Hepatocyte (in vitro differentiated cells): Measurements from ENCODE around the gene LAT. TPM values are rescaled to one million over a fixed set of nuclear protein-coding genes. Genes with fewer than 3 reads are reported as not detected.
A peak's percentile ranks its signal among the peaks of the same experiment; 100 is the strongest.

Experiments used
- DNase-seq: peaks from one replicate; pipeline ENCODE4 v3.0.0-alpha.2; 2016; ENCODE audit warnings: low spot score
- H2AFZ ChIP-seq: fragments of 200-600 bp; sonication (generic); 2 replicates; pipeline ENCODE4 v1.6.0; 2016; ENCODE audit warnings: antibody characterized with exemption, mild to moderate bottlenecking
- H3K27ac ChIP-seq: fragments of 200-600 bp; sonication (generic); 2 replicates; pipeline ENCODE4 v1.5.1; 2016; ENCODE audit warnings: mild to moderate bottlenecking
- H3K27me3 ChIP-seq: fragments of 200-600 bp; sonication (generic); 2 replicates; pipeline ENCODE4 v1.6.1; 2016
- H3K36me3 ChIP-seq: fragments of 200-600 bp; sonication (generic); replicated peaks from 2 replicates; pipeline ENCODE4 v1.5.1; 2016; ENCODE audit warnings: low read depth; ENCODE audit not compliant: insufficient read depth
- H3K4me1 ChIP-seq: fragments of 200-600 bp; sonication (generic); 2 replicates; pipeline ENCODE4 v1.5.1; 2016; ENCODE audit warnings: mild to moderate bottlenecking, moderate library complexity; ENCODE audit not compliant: insufficient read depth
- H3K4me2 ChIP-seq: fragments of 200-600 bp; sonication (generic); 2 replicates; pipeline ENCODE4 v1.6.0; 2016
- H3K4me3 ChIP-seq: fragments of 200-600 bp; sonication (generic); 2 replicates; pipeline ENCODE4 v1.5.1; 2016; ENCODE audit warnings: mild to moderate bottlenecking
- H3K79me2 ChIP-seq: fragments of 200-600 bp; sonication (generic); 2 replicates; pipeline ENCODE4 v1.6.0; 2017; ENCODE audit warnings: mild to moderate bottlenecking
- H3K9me2 ChIP-seq: fragments of 200-600 bp; sonication (generic); replicated peaks from 2 replicates; pipeline ENCODE4 v1.6.0; 2017; ENCODE audit warnings: mild to moderate bottlenecking; ENCODE audit not compliant: insufficient read depth
- H3K9me3 ChIP-seq: fragments of 200-600 bp; sonication (generic); 2 replicates; pipeline ENCODE4 v1.5.1; 2016; ENCODE audit warnings: low read depth, mild to moderate bottlenecking
- H4K20me1 ChIP-seq: fragments of 200-600 bp; sonication (generic); 2 replicates; pipeline ENCODE4 v1.6.0; 2016; ENCODE audit warnings: mild to moderate bottlenecking; ENCODE audit not compliant: insufficient read depth, poor library complexity, severe bottlenecking
- CTCF ChIP-seq: fragments of 200-600 bp; sonication (generic); IDR thresholded peaks from 2 replicates; pipeline ENCODE4 v1.5.1; 2016; ENCODE audit warnings: antibody characterized with exemption, mild to moderate bottlenecking; ENCODE audit not compliant: poor library complexity
- EZH2 ChIP-seq: fragments of 200-600 bp; sonication (generic); IDR thresholded peaks from 2 replicates; pipeline ENCODE4 v1.6.1; 2016; ENCODE audit warnings: antibody characterized with exemption, mild to moderate bottlenecking, borderline replicate concordance
- EZH2phosphoT487 ChIP-seq: fragments of 200-600 bp; sonication (generic); IDR thresholded peaks from one replicate; pipeline ENCODE4 v1.6.1; 2018; ENCODE audit warnings: antibody characterized with exemption, mild to moderate bottlenecking, low read depth, moderate library complexity; ENCODE audit not compliant: unreplicated experiment, severe bottlenecking
- WGBS: methylation state at CpG from one replicate; pipeline ENCODE4 v1.1.6; 2016; ENCODE audit warnings: low lambda C conversion rate; ENCODE audit errors: missing lambda C conversion rate; 5-methylcytosine and 5-hydroxymethylcytosine counted together
- polyA plus RNA-seq: library from polyadenylated mRNA; unstranded; fragments of >200 nt; fragmentation: Nextera tagmentation; extraction: Ambion mirVana; gene quantifications from 2 replicates; pipeline ENCODE4 v1.2.1, GENCODE V29; 2016
- total RNA-seq: library from RNA; depleted of rRNA; stranded (reverse); fragments of >200 nt; gene quantifications from 2 replicates; pipeline ENCODE4 v1.2.3, GENCODE V29; 2014

LAT gene, protein sequence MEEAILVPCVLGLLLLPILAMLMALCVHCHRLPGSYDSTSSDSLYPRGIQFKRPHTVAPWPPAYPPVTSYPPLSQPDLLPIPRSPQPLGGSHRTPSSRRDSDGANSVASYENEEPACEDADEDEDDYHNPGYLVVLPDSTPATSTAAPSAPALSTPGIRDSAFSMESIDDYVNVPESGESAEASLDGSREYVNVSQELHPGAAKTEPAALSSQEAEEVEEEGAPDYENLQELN
- total RNA-seq (1.00 and 3.9 TPM in 2 replicates), polyA plus RNA-seq (2.4 and 6.9 TPM in 2 replicates)

- DNase-seq = no peak
- Histone ChIP-seq H4K20me1 (no peaks in the 10 kb centered on the region), H3K79me2 (no peaks in the 10 kb centered on the region), H2AFZ (no peak within 1 kb of the TSS), H3K27ac (no peak within 1 kb of the TSS), H3K4me1 (no peaks in the 10 kb centered on the region), H3K9me3 (no peaks in the 10 kb centered on the region), H3K4me2 (no peak within 1 kb of the TSS), H3K4me3 (no peak within 1 kb of the TSS), H3K36me3 (no peaks in the 10 kb centered on the region), H3K27me3 (no peaks in the 10 kb centered on the region), H3K9me2 (no peaks in the 10 kb centered on the region)
- TF ChIP-seq EZH2 (no peak), EZH2phosphoT487 (no peak), CTCF (no peak)
- WGBS = 93% methylated on average over 18 of the region's 24 CpGs
Observed at GRCh38 chr16:28984619-28985135, at the start of gene LAT. LAT (plus strand) TSS chr16:28985052; CDS start chr16:28985418, 366 bp downstream.

DNA sequence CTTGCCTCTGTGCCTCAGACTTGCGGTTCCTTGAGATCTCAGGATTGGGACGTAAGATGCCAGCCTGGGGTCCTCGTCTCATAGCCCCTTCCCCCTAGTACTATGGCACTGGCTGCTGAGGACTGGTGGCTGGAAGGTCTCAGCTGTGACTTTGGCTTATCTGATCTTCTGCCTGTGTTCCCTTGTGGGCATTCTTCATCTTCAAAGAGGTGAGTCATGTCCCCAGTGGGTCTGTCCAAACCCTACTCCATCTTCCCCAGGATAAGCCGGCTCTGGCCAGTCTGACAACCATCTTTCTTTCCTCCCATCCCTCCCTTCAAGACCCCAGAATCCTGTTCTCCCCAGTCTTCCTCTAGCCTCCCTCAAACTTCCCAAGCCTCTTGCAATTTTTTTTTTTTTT, 49.5 kb upstream of the LAT start:
- H3K4me3 ChIP-seq = no peak overlapping the region
- H3K4me1 ChIP-seq = no peaks in the 10 kb centered on the region
- H3K79me2 ChIP-seq = no peaks in the 10 kb centered on the region
- H3K27me3 ChIP-seq = no peaks in the 10 kb centered on the region
- H2AFZ ChIP-seq = no peak overlapping the region
- no peak overlapping the region for H3K4me2 ChIP-seq
- H3K36me3 ChIP-seq = no peaks in the 10 kb centered on the region
- H4K20me1 ChIP-seq = no peaks in the 10 kb centered on the region
- no peaks in the 10 kb centered on the region for H3K9me2 ChIP-seq
- no peak for DNase-seq
- 92% methylated on average over 4 of the region's 4 CpGs for WGBS
- no peak for TF ChIP-seq EZH2
- H3K9me3 ChIP-seq = no peaks in the 10 kb centered on the region
- no peak overlapping the region for H3K27ac ChIP-seq

GRCh38 chr16:28935924-28936783, 48.7 kb upstream of the LAT start:
- Histone ChIP-seq H3K9me2 (no peaks in the 10 kb centered on the region), H3K9me3 (no peaks in the 10 kb centered on the region), H3K27ac (no peak overlapping the region), H2AFZ (no peak overlapping the region), H3K27me3 (no peaks in the 10 kb centered on the region), H3K4me1 (no peaks in the 10 kb centered on the region), H3K36me3 (no peaks in the 10 kb centered on the region), H3K4me3 (no peak overlapping the region), H3K4me2 (no peak overlapping the region), H4K20me1 (no peaks in the 10 kb centered on the region), H3K79me2 (no peaks in the 10 kb centered on the region)
- 68% methylated on average over 32 of the region's 36 CpGs for WGBS
- TF ChIP-seq EZH2 = no peak
- TF ChIP-seq CTCF = no peak
- no peak for TF ChIP-seq EZH2phosphoT487
- DNase-seq = peak; percentile 55

- H3K79me2 ChIP-seq = no peaks in the 10 kb centered on the region
- no peak overlapping the region for H2AFZ ChIP-seq
- DNase-seq = no peak
- H4K20me1 ChIP-seq = no peaks in the 10 kb centered on the region
- no peaks in the 10 kb centered on the region for H3K9me3 ChIP-seq
- no peaks in the 10 kb centered on the region for H3K36me3 ChIP-seq
- H3K27ac ChIP-seq = no peak overlapping the region
- H3K27me3 ChIP-seq = no peaks in the 10 kb centered on the region
- no peak overlapping the region for H3K4me3 ChIP-seq
- WGBS = 94% methylated on average over 25 of the region's 26 CpGs
- no peak for TF ChIP-seq EZH2
- TF ChIP-seq EZH2phosphoT487 = no peak
- no peak for TF ChIP-seq CTCF
- no peaks in the 10 kb centered on the region for H3K9me2 ChIP-seq
- no peaks in the 10 kb centered on the region for H3K4me1 ChIP-seq
- H3K4me2 ChIP-seq = no peak overlapping the region
Observed at GRCh38 chr16:28936784-28937155, 48.1 kb upstream of the LAT start.
